Duodenal mucosa (tissue), 2 donors: ENCODE data around the gene MAZ.
"Not testable (repeated sequence)": the region's sequence is repeated elsewhere in the genome, so short reads cannot be mapped to it uniquely, and the experiment has no call there.

ENCODE experiments used
- H3K27ac ChIP-seq: one replicate; pipeline ENCODE4 v1.7.0; 2013; ENCODE audit warnings: low read depth, low read length
- H3K27me3 ChIP-seq, 2 donors: one replicate each; pipeline ENCODE4 v1.7.0; 2013; ENCODE audit warnings: low read length in 2 of 2, control low read depth in 1 of 2; ENCODE audit not compliant: insufficient read depth in 2 of 2, control insufficient read depth in 1 of 2
- H3K36me3 ChIP-seq, 2 donors: one replicate each; pipeline ENCODE4 v1.7.0; 2013; ENCODE audit warnings: low read length in 2 of 2, control low read depth in 1 of 2; ENCODE audit not compliant: insufficient read depth in 2 of 2, control insufficient read depth in 1 of 2
- H3K4me1 ChIP-seq, 2 donors: one replicate each; pipeline ENCODE4 v1.7.0; 2013; ENCODE audit warnings: low read length in 2 of 2, control low read depth in 1 of 2; ENCODE audit not compliant: insufficient read depth in 2 of 2, control insufficient read depth in 1 of 2
- H3K4me3 ChIP-seq, 2 donors: one replicate each; pipeline ENCODE4 v1.7.0; 2013; ENCODE audit warnings: low read length in 2 of 2, low read depth in 1 of 2
- H3K9ac ChIP-seq, 2 donors: one replicate each; pipeline ENCODE4 v1.7.0; 2013; ENCODE audit warnings: low read length in 2 of 2, low read depth in 1 of 2
- H3K9me3 ChIP-seq, 2 donors: one replicate each; pipeline ENCODE4 v1.7.0; 2013; ENCODE audit warnings: low read length in 2 of 2, control low read depth in 1 of 2; ENCODE audit not compliant: control insufficient read depth in 1 of 2

MAZ gene

GRCh38 chr16:29806099-29806579 lies at the start of gene MAZ:
TSS of gene MAZ (plus strand) at chr16:29806529. CDS start at chr16:29806702, 173 bp downstream.
- Histone ChIP-seq H3K27ac (peak within 1 kb of the TSS; percentile 97), H3K9ac (peak within 1 kb of the TSS; percentile 88 to 91), H3K9me3 (no peaks in the 10 kb centered on the region), H3K27me3 (no peaks in the 10 kb centered on the region), H3K4me3 (peak within 1 kb of the TSS; percentile 97 to 98), H3K4me1 (peaks cover 29 to 49% of the 10 kb centered on the region in 2 donors), H3K36me3 (peaks cover 22 to 37% of the 10 kb centered on the region in 2 donors)

GRCh38 chr16:29756654-29757053 lies 49.7 kb upstream of the MAZ start:
- no peak overlapping the region for H3K9ac ChIP-seq
- H3K36me3 ChIP-seq: no peaks in the 10 kb centered on the region
- peaks cover 0 to 15% of the 10 kb centered on the region in 2 donors for H3K4me1 ChIP-seq
- H3K9me3 ChIP-seq: no peaks in the 10 kb centered on the region
- H3K27ac ChIP-seq: no peak overlapping the region
- no peaks in the 10 kb centered on the region for H3K27me3 ChIP-seq
- no peak overlapping the region for H3K4me3 ChIP-seq

- H3K9ac ChIP-seq, H3K27me3 ChIP-seq, H3K9me3 ChIP-seq, H3K4me3 ChIP-seq, H3K27ac ChIP-seq, H3K36me3 ChIP-seq: not testable (repeated sequence)
- H3K4me1 ChIP-seq: peaks cover 0 to 15% of the 10 kb centered on the region in 2 donors
These were observed 49.2 kb upstream of the MAZ start for GRCh38 chr16:29757086-29757485.

GRCh38 chr16:29757950-29758466 lies 48.3 kb upstream of the MAZ start:
- Histone ChIP-seq H3K9ac (no peak overlapping the region), H3K4me3 (no peak overlapping the region), H3K4me1 (peaks cover 0 to 17% of the 10 kb centered on the region in 2 donors), H3K27ac (no peak overlapping the region), H3K36me3 (no peaks in the 10 kb centered on the region), H3K27me3 (no peaks in the 10 kb centered on the region), H3K9me3 (no peaks in the 10 kb centered on the region)

- no peaks in the 10 kb centered on the region for H3K9me3 ChIP-seq
- peaks cover 9 to 26% of the 10 kb centered on the region in 2 donors for H3K4me1 ChIP-seq
- H3K4me3 ChIP-seq: peak overlapping the region; percentile 34 to 48
- H3K27me3 ChIP-seq: no peaks in the 10 kb centered on the region
- H3K9ac ChIP-seq: peak overlapping the region; percentile 39 to 60
- H3K27ac ChIP-seq: peak overlapping the region; percentile 53
- H3K36me3 ChIP-seq: no peaks in the 10 kb centered on the region
These were observed 45.6 kb upstream of the MAZ start for GRCh38 chr16:29760567-29761279.

GRCh38 chr16:29761280-29761651 lies 45.1 kb upstream of the MAZ start:
- not testable (repeated sequence) for H3K27me3 ChIP-seq, H3K9me3 ChIP-seq, H3K36me3 ChIP-seq
- peak overlapping the region; percentile 53 for H3K27ac ChIP-seq
- peak overlapping the region; percentile 39 to 60 for H3K9ac ChIP-seq
- peaks cover 14 to 26% of the 10 kb centered on the region in 2 donors for H3K4me1 ChIP-seq
- H3K4me3 ChIP-seq: peak overlapping the region; percentile 34 to 48

- no peaks in the 10 kb centered on the region for H3K27me3 ChIP-seq
- H3K9me3 ChIP-seq: no peaks in the 10 kb centered on the region
- no peak overlapping the region for H3K9ac ChIP-seq
- no peak overlapping the region for H3K27ac ChIP-seq
- H3K4me3 ChIP-seq: no peak overlapping the region
- no peaks in the 10 kb centered on the region for H3K36me3 ChIP-seq
- H3K4me1 ChIP-seq: peaks cover 17 to 22% of the 10 kb centered on the region in 2 donors
These were observed 44.4 kb upstream of the MAZ start for GRCh38 chr16:29761882-29762281.

GRCh38 chr16:29763326-29763725 lies 43.0 kb upstream of the MAZ start:
- Histone ChIP-seq H3K4me3 (no peak overlapping the region), H3K9me3 (no peaks in the 10 kb centered on the region), H3K9ac (no peak overlapping the region), H3K27me3 (no peaks in the 10 kb centered on the region), H3K27ac (no peak overlapping the region), H3K36me3 (no peaks in the 10 kb centered on the region), H3K4me1 (peaks cover 20 to 22% of the 10 kb centered on the region in 2 donors)

GRCh38 chr16:29765167-29766032 lies 40.9 kb upstream of the MAZ start:
- Histone ChIP-seq H3K4me1 (peaks cover 16 to 22% of the 10 kb centered on the region in 2 donors), H3K4me3 (no peak overlapping the region), H3K27ac (peak overlapping the region; percentile 28), H3K36me3 (no peaks in the 10 kb centered on the region), H3K27me3 (no peaks in the 10 kb centered on the region), H3K9ac (no peak overlapping the region), H3K9me3 (no peaks in the 10 kb centered on the region)

- no peaks in the 10 kb centered on the region for H3K9me3 ChIP-seq
- H3K36me3 ChIP-seq: no peaks in the 10 kb centered on the region
- no peaks in the 10 kb centered on the region for H3K27me3 ChIP-seq
- H3K9ac ChIP-seq: no peak overlapping the region
- H3K4me3 ChIP-seq: no peak overlapping the region
- H3K4me1 ChIP-seq: peaks cover 11 to 22% of the 10 kb centered on the region in 2 donors
- H3K27ac ChIP-seq: no peak overlapping the region
These were observed 39.8 kb upstream of the MAZ start for GRCh38 chr16:29766571-29766970.
